ENCODE results near the gene MAGEB18.

Gene MAGEB18
- total RNA-seq, result 0 reads per million in 2 donors

GRCh38 chrX:26138274-26138673 is at the start of gene MAGEB18:
TSS of gene MAGEB18 (plus strand) at chrX:26138343. CDS start at chrX:26138986, 643 bp downstream.
- no peak for DNase-seq

- no peak for DNase-seq
Observed at GRCh38 chrX:26100421-26100920, 37.7 kb upstream of the MAGEB18 start.

- no peak for DNase-seq
Observed at GRCh38 chrX:26109142-26109541, 29.0 kb upstream of the MAGEB18 start.

- DNase-seq, result no peak
Observed at GRCh38 chrX:26146024-26146423, 7.9 kb downstream of the MAGEB18 start.

GRCh38 chrX:26160301-26160700 is 22.2 kb downstream of the MAGEB18 start, which contains the start of gene MAGEB6B:
TSS of gene MAGEB6B (plus strand) at chrX:26160601. CDS start at chrX:26160601, 0 bp downstream.
- no peak for DNase-seq

All from T-helper 2 cell (primary cell).